ENCODE measurements around the gene BROX. TPM values are rescaled to one million over a fixed set of nuclear protein-coding genes. Genes with fewer than 3 reads are reported as not detected.
"Not testable (repeated sequence)": the region's sequence is repeated elsewhere in the genome, so short reads cannot be mapped to it uniquely, and the experiment has no call there.

BROX gene
- total and polyA plus RNA-seq, 4 donors, result 6.0 to 28.3 (median 14.4) TPM

- TF ChIP-seq, protein P1, sequence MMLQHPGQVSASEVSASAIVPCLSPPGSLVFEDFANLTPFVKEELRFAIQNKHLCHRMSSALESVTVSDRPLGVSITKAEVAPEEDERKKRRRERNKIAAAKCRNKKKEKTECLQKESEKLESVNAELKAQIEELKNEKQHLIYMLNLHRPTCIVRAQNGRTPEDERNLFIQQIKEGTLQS (IDR thresholded peaks at IDR 0.05), result no peak
- TF ChIP-seq NR2F2 (IDR thresholded peaks at IDR 0.05) (peak; percentile 54), YY1 (IDR thresholded peaks at IDR 0.05) (no peak), SP1 (IDR thresholded peaks at IDR 0.05) (no peak), HNF4A (conservative IDR thresholded peaks at IDR 0.05) (peak; percentile 73 to 77), GABPA (IDR thresholded peaks at IDR 0.05 in 1 of 2, conservative IDR thresholded peaks at IDR 0.05 in 1 of 2) (no peak)
- TF ChIP-seq, protein P2, sequence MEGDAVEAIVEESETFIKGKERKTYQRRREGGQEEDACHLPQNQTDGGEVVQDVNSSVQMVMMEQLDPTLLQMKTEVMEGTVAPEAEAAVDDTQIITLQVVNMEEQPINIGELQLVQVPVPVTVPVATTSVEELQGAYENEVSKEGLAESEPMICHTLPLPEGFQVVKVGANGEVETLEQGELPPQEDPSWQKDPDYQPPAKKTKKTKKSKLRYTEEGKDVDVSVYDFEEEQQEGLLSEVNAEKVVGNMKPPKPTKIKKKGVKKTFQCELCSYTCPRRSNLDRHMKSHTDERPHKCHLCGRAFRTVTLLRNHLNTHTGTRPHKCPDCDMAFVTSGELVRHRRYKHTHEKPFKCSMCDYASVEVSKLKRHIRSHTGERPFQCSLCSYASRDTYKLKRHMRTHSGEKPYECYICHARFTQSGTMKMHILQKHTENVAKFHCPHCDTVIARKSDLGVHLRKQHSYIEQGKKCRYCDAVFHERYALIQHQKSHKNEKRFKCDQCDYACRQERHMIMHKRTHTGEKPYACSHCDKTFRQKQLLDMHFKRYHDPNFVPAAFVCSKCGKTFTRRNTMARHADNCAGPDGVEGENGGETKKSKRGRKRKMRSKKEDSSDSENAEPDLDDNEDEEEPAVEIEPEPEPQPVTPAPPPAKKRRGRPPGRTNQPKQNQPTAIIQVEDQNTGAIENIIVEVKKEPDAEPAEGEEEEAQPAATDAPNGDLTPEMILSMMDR (IDR thresholded peaks at IDR 0.05; ENCODE audit: low read depth, low read length, missing input control), result no peak
Observed at GRCh38 chr1:222739929-222740328, 27.6 kb downstream of the BROX start (continued).

GRCh38 chr1:222741630-222742457 is 29.5 kb downstream of the BROX start:
- not testable (repeated sequence) for H3K27ac ChIP-seq (ENCODE audit: low read depth in 1 of 2, low read length in 2 of 2); H3K27me3 ChIP-seq (ENCODE audit: control insufficient read depth in 4 of 4, insufficient read depth in 4 of 4, low read length in 3 of 4); H3K4me1 ChIP-seq (ENCODE audit: control insufficient read depth in 4 of 4, insufficient read depth in 4 of 4, low read length in 3 of 4); DNase-seq (ENCODE audit: low spot score); H3K9ac ChIP-seq (ENCODE audit: low read depth in 1 of 2, low read length in 2 of 2); H3K9me3 ChIP-seq (ENCODE audit: control insufficient read depth in 4 of 4, low read length in 3 of 4); H3K36me3 ChIP-seq (ENCODE audit: control insufficient read depth in 4 of 4, insufficient read depth in 3 of 4, low read depth in 1 of 4, low read length in 3 of 4); H3K4me3 ChIP-seq (ENCODE audit: low read depth in 1 of 3, low read length in 3 of 3)
- WGBS, result 92% methylated on average over 5 of the region's 5 CpGs

- Histone ChIP-seq H3K27ac (ENCODE audit: low read depth in 1 of 2, low read length in 2 of 2) (no peak overlapping the region), H3K9me3 (ENCODE audit: control insufficient read depth in 4 of 4, low read length in 3 of 4) (no peaks in the 10 kb centered on the region), H3K27me3 (ENCODE audit: control insufficient read depth in 4 of 4, insufficient read depth in 4 of 4, low read length in 3 of 4) (no peaks in the 10 kb centered on the region), H3K36me3 (ENCODE audit: control insufficient read depth in 4 of 4, insufficient read depth in 3 of 4, low read depth in 1 of 4, low read length in 3 of 4) (no peaks in the 10 kb centered on the region), H3K4me3 (ENCODE audit: low read depth in 1 of 3, low read length in 3 of 3) (no peak overlapping the region), H3K4me1 (ENCODE audit: control insufficient read depth in 4 of 4, insufficient read depth in 4 of 4, low read length in 3 of 4) (no peaks in the 10 kb centered on the region), H3K9ac (ENCODE audit: low read depth in 1 of 2, low read length in 2 of 2) (no peak overlapping the region)
- DNase-seq (ENCODE audit: low spot score), result no peak
- no peak for TF ChIP-seq HNF4G (IDR thresholded peaks at IDR 0.05)
Observed at GRCh38 chr1:222749927-222750326, 37.6 kb downstream of the BROX start.

- Histone ChIP-seq H3K4me3 (ENCODE audit: low read depth in 1 of 3, low read length in 3 of 3) (no peak overlapping the region), H3K27ac (ENCODE audit: low read depth in 1 of 2, low read length in 2 of 2) (no peak overlapping the region), H3K9me3 (ENCODE audit: control insufficient read depth in 4 of 4, low read length in 3 of 4) (no peaks in the 10 kb centered on the region), H3K4me1 (ENCODE audit: control insufficient read depth in 4 of 4, insufficient read depth in 4 of 4, low read length in 3 of 4) (no peaks in the 10 kb centered on the region), H3K27me3 (ENCODE audit: control insufficient read depth in 4 of 4, insufficient read depth in 4 of 4, low read length in 3 of 4) (no peaks in the 10 kb centered on the region), H3K36me3 (ENCODE audit: control insufficient read depth in 4 of 4, insufficient read depth in 3 of 4, low read depth in 1 of 4, low read length in 3 of 4) (no peaks in the 10 kb centered on the region), H3K9ac (ENCODE audit: low read depth in 1 of 2, low read length in 2 of 2) (no peak overlapping the region)
- 86% methylated on average over 1 of the region's 1 CpG for WGBS
- no peak for DNase-seq (ENCODE audit: low spot score)
- TF ChIP-seq TAF1 (conservative IDR thresholded peaks at IDR 0.05), result no peak
- no peak for TF ChIP-seq ZBTB33 (IDR thresholded peaks at IDR 0.05)
- TF ChIP-seq EGR1 (IDR thresholded peaks at IDR 0.05; ENCODE audit: low read depth in 2 of 2), result no peak
- TF ChIP-seq, protein P2 (IDR thresholded peaks at IDR 0.05; ENCODE audit: low read depth, low read length, missing input control), result no peak
- no peak for TF ChIP-seq YY1 (IDR thresholded peaks at IDR 0.05)
- TF ChIP-seq RXRA (IDR thresholded peaks at IDR 0.05), result no peak
- no peak for TF ChIP-seq SP1 (IDR thresholded peaks at IDR 0.05)
- TF ChIP-seq GABPA (IDR thresholded peaks at IDR 0.05 in 1 of 2, conservative IDR thresholded peaks at IDR 0.05 in 1 of 2), result no peak
- no peak for TF ChIP-seq NR2F2 (IDR thresholded peaks at IDR 0.05)
- TF ChIP-seq, protein P1 (IDR thresholded peaks at IDR 0.05), result no peak
- TF ChIP-seq, protein P3, sequence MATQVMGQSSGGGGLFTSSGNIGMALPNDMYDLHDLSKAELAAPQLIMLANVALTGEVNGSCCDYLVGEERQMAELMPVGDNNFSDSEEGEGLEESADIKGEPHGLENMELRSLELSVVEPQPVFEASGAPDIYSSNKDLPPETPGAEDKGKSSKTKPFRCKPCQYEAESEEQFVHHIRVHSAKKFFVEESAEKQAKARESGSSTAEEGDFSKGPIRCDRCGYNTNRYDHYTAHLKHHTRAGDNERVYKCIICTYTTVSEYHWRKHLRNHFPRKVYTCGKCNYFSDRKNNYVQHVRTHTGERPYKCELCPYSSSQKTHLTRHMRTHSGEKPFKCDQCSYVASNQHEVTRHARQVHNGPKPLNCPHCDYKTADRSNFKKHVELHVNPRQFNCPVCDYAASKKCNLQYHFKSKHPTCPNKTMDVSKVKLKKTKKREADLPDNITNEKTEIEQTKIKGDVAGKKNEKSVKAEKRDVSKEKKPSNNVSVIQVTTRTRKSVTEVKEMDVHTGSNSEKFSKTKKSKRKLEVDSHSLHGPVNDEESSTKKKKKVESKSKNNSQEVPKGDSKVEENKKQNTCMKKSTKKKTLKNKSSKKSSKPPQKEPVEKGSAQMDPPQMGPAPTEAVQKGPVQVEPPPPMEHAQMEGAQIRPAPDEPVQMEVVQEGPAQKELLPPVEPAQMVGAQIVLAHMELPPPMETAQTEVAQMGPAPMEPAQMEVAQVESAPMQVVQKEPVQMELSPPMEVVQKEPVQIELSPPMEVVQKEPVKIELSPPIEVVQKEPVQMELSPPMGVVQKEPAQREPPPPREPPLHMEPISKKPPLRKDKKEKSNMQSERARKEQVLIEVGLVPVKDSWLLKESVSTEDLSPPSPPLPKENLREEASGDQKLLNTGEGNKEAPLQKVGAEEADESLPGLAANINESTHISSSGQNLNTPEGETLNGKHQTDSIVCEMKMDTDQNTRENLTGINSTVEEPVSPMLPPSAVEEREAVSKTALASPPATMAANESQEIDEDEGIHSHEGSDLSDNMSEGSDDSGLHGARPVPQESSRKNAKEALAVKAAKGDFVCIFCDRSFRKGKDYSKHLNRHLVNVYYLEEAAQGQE (IDR thresholded peaks at IDR 0.05), result no peak
Observed at GRCh38 chr1:222750651-222751050, 38.3 kb downstream of the BROX start.
